GM21529 (cell line): Measurements from ENCODE around the gene DMD.

ENCODE experiments used
- ATAC-seq: cut with Tn5 transposase; IDR thresholded peaks from one replicate; pipeline ENCODE4 v1.9.1; 2021; ENCODE audit not compliant: unreplicated experiment

DMD gene

DNA sequence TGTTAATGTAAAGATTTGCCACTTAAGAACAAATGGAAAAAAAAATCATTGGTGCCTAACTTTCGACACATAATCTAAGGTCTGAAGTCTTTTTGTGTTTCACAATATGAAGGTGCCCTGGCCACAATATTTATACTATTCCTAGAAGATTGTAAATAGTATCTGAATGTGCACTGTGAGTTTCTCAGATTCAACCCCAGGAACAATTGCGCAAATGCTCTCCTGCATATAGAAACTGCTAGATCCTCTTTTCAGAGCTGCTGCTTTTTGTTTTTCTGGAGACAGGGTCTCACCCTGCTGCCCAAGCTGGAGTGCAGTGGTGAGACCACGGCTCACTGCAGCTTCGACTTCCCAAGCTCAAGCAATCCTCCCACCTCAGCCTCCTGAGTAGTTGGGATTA is 1659.4 kb downstream of the DMD start:
- ATAC-seq = no peak

DNA sequence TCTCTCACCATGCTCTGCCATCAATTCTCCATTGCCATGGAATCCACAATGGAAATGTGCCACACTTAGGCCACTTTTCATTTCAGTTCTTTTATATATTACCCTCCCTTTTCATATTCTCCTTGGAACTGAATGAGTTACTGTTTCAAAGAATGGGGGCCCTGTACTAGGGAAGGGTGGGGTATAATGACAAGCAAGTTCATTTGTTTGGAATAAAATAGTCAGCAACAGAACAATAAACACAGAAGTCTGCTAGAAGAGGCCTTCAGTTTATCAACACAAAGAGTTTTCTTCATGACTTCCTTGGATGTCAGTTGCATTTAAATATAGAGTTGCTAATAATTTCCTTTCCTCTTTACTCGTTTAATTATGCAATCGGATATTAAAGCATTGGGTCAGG is 1661.2 kb downstream of the DMD start:
- no peak for ATAC-seq

DNA sequence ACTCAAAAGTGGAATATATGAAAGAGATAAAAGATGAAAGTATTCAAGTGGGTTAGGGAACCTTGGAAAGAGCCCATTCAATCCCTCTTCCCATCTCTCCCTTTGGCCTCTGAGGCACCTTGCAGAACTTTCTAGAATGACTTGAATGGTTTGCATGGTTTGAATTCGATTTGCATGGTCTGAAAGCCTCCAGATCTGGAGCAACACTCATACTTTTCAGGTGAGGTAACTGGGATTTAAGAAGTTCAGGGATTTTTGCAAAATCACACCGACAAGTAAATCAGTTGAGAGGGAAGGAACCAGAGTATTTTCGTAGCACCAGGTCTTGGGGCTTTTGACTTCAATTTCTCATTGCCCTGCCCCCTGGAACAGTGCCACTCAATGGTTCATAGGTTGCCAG is 1663.5 kb downstream of the DMD start:
- ATAC-seq = no peak

DNA sequence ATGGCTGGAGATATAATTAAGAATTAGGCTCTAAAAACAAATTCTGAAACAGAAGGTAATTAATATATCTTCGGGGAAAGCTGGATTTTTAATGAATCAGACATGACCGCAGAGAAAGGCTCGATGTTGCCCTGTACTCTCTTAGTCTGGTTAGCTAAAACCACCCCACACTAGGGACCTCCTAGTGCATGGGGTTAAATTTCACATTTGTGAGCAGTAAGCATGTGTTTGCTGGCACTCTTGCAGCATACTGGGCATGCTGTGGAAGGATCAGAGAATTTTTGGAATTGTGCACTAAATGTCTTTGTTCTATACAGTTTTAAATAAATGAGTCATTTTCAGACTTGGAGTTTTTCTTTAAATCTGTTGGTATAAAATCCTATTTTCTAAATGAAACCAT is 1663.9 kb downstream of the DMD start:
- no peak for ATAC-seq

DNA sequence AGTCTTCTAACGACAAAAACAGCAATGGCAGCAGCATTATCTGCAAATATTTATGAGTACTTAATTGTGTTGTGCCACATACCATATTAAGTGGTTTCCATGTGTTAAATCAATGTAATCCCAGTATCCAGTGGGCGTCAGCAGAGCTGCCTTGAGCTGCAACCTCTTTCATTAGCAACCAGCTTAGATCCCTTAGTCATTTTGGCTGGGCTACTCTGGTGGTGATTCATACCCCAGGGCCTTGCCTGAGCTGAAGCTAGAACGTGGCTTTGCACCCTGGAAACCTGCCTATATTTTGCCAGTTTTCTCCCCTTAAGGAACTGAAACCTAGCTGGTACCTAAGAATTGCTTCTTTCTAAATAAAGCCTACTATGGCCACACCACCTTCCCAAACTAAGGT is 1665.2 kb downstream of the DMD start:
- ATAC-seq = no peak

DNA sequence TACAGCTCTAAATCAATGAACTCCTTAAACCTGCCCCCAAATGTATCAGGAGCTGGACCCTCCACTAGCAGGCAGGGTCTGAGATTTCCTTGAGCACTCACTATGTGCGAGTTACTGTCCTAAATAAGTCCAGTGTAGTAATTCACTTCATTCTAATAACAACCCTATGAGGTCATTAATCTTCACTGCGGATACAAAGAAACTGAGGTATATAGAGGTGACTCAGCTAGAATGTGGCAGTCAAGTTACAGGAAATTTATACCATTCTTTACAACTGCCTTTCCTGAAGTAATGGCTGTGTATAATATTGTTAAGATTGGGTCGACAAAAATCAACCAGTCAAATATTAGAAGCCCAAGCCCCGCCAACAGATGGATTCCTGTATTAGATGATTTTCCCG is 1665.6 kb downstream of the DMD start:
- ATAC-seq = no peak

DNA sequence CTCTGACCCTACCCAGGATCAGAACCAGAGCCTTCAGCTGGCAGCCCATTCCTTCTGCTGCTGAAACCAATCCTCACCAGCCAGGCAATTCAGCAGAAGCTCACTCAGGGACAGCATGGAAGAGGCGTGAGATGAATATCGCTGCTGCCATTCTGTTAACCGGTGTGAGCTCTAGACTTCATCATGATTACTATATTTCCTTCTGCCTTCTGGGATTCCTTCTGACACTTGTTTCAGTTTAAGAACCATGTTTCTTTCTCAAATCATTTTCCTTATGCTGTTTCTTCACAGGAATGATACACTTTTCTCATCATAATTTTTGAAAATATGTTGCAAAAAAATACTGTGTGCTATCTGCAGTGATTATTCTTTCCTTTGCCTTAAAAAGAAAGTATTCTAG is 1666.2 kb downstream of the DMD start:
- no peak for ATAC-seq

DNA sequence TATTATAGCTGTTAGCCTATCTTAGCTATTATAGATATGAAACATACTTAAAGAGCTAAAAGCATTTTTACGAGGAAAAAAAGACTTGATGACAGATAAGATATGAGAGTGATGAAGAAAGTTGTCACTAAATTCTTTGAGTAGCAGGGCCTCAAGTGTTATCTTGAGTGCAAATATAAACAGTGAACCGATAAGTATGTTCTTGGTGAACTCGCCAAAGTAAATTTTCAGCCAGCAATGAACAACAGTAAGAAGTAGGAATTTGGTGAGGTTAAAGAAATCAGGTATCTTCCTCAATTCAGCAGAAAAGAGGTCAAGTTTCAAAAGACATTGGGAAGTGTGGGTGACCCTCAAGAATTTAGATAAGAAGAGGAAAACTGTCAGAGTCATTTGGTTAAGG is 1667.7 kb downstream of the DMD start:
- no peak for ATAC-seq

DNA sequence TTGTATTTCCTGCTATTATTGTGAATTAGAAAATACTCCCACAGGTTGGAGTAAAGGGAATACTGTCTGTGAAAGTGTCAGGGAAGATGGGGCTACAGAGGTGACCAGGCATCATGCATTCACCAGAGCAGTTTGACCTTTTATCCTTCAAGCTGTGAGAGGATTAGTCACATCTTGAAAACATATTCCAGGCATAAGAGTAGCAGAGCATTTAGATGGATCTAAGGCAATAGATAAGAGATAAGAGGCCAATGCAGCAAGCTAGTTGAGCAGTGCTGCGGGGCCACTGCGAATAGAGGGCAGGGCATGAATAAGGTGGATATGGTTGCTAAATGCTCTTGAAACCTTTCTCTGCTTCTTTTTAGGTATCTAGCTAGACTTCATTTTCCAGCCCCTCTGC is 1668.8 kb downstream of the DMD start:
- ATAC-seq = no peak

DNA sequence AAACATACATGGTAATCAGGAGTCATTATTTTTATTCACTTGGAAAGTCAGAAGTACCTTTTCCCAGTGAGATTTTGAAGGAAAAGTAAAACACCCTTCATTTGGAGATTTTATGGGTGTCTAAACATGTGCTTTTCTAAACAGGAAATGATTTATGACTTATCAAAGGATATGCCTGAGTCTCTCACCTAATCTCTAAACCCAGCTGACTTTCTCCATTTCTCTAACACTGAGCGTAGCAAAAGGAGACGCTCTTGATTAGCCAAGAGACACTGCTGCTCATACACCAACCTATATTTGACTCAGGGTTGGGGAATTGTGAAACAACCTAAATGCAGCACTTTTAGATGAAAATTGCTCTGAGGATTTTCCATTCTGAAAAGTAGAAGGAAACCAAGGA is 1671.0 kb downstream of the DMD start:
- ATAC-seq = no peak

DNA sequence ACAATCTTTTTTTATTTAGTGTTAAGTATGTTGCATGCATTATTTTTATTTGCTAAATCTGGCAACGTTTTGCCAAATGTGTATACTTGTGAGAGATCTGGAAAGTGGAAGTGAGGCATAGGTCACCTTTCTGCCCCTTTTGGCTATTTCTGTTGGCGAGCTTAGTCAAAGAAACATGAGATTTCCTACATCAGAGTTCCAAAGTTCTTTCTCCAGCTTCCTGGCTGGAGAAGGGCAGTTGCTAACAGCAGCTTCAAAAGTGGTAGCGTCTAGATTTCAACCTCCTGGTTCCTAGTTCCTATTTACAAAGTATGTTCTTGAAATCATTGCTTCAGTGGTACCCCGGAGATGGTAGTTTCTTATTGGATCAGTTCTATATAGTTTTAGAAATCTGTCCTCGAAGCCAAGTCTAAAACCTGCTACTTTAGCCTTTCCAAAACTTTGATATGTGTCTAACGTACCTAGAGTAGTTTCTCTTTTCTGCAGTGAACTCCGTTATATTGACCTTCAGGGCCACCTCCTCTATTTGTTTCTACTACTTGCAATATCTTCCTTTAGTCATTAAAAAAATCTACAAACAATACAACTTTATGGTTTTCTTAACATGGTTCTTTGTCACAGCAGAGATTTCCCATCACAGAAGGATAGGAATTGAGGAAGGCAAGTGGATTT is 1683.8 kb downstream of the DMD start:
- no peak for ATAC-seq

DNA sequence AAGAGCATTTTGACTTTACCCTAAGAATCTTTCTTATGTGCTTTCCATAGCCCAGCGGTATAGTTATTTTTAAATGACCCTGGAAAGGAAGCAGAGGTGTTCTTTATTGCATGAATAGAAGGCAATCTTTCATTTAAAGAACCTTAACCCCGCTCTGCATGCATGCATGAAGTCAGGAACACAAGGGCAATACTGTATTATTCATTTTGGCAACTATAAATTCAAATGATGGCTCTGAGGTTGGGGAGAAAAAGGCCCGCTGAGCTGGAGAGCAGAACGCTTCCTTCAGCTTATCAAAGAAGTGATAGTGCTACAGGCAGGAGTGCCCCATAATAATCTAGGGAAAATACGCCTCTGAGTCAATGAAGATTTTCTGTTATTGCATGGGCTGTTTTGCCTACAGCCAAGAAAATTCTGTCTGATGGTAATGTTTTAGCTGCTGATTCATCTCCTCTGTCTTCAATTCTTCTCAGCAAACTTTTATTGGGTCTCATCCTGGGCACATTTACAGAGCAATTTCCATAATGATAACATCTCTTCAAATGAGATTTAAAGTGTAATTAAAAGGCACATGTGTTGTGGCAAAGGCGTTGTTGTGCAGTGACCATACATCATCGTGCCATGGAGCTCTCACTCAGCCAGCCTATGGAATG is 1687.3 kb downstream of the DMD start:
- ATAC-seq = no peak

DNA sequence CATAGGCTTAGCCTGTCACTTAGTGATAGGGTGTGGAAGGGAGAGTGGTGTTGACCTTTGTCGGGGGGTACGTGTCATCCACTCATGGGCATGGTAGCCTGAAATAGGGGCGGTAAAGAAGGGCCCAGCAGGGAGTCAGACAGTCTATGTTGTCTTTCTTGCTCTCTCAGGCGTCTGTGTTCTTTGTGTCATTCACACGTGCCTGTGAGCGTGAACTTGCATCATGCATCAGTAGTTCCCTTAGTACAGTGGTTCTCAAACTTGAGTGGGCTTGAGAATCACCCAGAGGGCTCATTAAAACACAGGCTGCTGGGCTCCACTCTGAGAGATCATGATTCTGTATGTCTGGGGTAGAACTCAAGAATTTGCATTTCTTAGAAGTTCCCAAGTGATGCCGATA is 1688.6 kb downstream of the DMD start:
- ATAC-seq = no peak

DNA sequence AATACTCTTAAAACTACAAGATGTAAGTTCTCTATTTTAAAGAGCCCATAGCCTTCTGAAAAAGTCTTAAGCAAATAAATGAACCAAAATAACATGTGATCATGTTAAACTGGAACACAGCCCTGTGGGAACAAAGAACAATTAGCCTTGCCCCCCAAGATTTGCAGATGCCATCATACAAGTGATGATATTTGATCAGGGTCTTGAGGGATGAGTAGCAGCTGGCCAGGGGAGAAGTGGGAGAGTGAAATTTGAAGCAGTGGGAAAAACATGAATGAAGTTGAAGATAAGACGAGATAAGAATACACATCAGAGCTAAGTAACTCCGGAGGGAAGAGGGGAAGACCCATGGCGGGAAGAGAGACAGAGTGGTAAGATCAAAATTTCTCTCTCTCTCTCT is 1689.4 kb downstream of the DMD start:
- ATAC-seq = no peak

DNA sequence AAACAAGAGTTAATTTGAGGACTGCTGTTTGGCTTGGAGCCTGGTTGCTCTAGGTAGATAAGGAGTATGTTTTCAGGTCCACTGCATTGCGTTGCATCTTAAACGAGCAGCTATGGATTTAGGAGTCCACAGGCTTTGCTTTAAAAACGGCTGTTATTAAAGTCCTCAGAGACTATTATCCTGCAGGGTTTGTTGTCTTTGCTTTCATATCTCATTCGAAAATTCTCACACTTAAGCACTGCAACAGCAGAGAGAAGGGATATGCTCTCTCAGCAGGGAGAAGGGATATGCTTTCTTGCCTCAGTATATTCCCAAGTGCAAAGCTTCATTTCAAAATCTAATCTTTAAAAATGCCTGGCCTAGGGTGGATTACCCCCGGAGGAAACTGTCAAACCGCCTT is 1694.8 kb downstream of the DMD start:
- no peak for ATAC-seq

DNA sequence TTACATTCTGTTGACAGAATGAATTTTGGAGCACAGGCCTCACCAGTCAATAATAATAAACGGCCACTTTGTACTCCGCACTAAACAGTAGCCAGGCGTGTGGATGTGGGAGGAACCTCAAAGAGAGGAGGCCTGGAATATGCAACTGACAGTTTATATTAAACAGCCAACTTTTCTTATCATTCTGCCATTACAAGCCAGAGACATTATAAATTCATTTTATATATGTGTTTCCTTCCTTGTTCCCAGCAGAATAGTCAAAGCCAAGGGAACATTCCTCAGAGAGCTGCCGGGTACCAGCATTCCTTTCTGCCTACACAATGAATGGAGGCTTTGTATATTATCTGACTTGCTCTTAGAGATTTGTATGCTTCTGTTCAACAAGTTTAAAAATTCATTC is 1703.0 kb downstream of the DMD start:
- no peak for ATAC-seq

DNA sequence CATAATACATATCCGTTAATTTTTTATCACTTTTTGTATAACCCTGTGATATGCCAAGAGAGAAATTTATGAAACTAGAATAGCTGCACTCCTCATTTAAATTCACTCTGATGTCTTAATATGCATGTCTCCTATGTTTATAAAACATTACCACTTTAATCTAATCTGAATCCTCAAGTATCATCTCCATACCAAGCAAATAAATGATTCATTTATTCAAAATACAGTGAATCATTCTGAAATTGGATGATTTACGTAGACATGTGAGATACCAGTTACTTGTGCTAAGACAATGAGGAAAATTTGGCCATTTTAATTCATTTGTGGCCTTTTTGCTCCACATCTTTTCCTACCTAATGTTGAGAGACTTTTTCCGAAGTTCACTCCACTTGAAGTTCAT is 1704.4 kb downstream of the DMD start:
- ATAC-seq = no peak

DNA sequence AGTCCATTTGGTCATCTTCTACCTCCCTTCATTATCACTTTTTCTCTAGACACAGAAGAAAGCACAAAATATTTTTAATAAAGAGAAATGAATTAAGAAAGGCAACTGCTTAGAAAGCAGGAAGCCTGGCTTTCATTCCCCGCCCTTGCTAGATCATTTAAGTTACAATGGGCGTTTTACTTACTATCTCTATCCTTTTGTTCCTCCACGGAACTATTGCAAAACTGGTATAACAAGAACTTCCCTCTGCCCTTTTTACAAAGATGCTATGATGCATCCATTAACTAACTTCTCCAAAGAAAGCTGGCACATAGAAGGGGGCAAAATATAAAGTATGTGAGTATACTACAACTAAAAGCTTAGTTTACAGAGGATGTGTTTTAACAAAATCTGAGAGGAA is 1705.0 kb downstream of the DMD start:
- ATAC-seq = no peak

DNA sequence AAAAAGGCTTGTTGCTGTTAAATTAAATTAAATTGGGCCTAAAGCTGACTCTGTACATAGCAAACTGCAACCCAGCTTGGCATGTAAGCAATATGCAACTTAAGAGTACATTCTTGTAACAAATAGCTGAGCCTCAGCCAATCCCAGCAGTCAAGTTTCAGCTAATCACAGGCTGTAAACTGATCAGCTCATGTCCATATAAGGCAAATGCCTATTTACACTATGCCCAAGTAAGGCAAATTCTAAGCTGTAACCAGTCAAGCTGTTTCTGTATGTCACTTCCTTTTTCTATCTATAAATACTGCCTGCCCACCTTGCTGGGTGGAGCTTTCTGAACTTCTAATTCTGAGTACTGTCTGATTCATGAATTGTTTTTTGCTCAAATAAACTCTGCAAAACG is 1710.4 kb downstream of the DMD start:
- no peak for ATAC-seq

DNA sequence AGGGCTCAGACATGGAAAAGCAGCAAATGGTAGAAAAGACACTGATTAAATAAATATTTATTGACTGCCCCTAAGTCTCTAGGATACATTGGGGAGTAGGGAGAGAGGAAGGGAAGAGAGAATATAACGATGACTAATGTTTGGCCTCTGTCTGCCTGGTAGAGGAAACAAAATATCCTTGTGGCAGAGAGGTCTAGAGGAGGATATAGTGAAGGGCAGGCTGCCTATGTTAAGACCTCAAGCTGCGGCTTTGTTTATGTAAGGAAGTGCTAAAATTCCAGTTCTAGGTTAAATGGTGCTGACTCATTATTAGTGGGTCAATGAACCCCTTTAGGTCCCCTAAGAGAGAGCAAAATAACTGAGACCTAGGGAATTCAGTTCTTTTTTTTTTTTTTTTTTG is 1712.2 kb downstream of the DMD start:
- no peak for ATAC-seq

DNA sequence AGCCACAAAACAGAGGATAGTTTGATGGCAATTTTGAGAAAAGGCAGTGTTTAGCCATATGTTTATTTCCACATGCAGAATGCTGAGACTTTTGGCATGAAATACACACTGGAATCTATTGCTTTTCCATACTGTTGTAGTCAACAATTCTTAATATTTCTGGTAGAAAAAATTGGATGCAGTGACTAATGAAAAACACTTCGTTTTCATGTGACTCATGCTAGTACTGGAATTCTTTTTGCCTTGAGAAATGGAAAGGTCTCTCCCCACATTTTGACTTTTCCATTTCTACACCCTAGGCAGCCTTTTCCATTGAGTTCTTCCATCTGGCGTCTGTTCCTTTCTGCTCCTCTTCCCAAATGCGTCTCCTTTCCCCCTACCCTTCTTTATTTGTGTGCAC is 1714.3 kb downstream of the DMD start:
- no peak for ATAC-seq

DNA sequence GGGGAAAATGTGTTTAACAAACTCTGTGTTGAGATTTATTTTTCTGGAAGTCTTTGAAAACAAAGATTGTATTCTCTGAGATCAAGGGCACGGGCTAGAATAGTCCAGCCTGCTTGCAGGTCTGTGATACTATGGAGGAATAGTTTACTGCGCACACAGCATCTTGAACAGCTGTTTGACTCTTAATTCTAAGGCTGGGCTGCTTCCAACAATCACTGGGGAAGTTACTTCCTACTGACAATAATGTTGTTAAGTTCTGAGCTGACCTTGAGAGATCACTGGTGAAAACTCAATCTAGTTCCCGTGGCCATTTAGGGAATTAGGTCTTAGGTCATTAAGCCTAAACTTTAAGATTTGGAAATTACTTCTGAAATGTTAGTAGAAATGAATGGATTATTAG is 1723.4 kb downstream of the DMD start:
- ATAC-seq = no peak

DNA sequence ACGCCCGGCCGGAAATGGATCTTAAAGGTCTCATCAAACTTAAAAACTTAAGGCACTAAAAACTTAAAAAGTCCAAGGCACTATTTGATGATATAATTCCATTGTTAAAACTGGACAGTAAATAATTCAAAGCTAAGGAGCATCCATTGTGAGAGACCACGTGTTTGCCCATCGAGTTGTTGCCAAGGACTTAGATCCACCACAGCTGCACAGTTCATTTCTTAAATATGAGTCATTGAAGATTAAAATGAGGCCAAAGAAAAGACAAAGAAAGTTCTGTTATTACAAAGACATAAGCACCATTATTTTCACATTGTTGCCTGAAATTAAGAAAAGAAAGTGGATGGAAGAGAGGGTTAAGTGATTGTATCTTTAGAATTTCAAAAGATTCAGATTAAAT is 1728.0 kb downstream of the DMD start:
- ATAC-seq = no peak
